Cerebellar cortex (tissue), 1 donor: Measurements from ENCODE around the gene KRTAP3-2.
"Not testable (repeated sequence)": the region's sequence is repeated elsewhere in the genome, so short reads cannot be mapped to it uniquely, and the experiment has no call there.

Experiments used
- DNase-seq: peaks from one replicate; pipeline ENCODE4 v3.0.0-alpha.2; 2015; ENCODE audit warnings: low spot score

KRTAP3-2 gene

DNA sequence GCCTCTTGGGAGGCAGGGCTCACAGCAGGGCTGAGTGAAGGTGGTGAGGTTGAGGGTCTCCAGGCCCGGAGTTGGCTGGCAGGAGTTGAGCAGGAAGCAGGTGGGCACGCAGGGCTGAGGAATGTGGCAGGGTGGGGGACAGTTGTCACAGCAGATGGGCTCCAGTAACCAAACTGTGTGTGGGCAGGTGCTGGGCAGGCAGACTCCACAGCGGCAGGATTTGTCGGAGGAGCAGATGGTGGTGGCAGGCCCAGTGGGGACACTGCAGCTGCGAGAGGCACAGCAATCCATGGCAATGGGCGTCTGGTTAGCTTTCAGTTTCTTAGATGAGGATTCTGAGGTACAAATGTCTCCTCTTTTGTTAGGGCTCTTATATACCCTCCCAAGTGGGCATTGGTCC is at the start of gene KRTAP3-2:
Gene KRTAP3-2 (minus strand): TSS at position 344 of the 400 bp plus-strand sequence. CDS start 53 bp downstream, at position 291.
- DNase-seq: not testable (repeated sequence)

DNA sequence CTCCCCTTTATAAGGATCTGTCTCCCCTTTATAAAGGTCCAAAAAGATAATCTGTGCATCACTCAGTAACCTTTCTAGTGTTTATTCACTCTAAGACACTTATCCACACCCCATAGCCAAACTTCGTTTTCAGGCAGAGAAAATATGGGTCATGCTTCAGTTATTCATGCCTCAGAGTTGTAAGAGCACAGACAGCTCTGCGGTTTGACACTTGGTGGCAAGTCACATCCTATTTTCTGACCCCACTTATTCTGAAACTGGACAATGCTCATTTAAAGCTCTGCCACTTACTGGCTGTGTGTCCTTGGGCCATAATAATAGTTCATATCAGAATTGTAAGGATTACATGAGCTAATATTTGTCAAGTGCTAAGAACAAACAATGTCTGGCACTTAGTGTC is 49.4 kb upstream of the KRTAP3-2 start:
- DNase-seq: no peak

DNA sequence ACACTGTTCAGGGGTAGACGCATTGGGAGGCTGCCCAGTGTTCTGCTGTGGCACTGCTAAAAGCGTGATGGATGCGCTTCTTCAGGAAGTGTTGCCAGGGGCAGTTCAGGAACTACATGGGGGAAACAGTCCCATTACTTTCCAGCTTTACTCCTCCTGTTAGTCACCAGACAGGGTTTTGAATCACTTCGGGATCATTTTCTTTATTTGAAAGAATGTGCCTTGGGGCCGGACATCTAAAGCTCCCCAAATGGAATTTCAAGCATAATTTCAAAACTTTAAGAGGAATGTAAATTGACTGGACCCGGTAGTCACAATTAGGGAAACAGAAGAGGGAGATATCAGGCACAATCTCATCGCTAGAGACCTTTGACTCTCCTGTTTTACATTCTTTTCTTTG is 48.7 kb upstream of the KRTAP3-2 start:
- DNase-seq: no peak

- not testable (repeated sequence) for DNase-seq
Observed at GRCh38 chr17:41046735-41047465, 47.2 kb upstream of the KRTAP3-2 start, which contains the start of gene KRTAP2-1. Gene KRTAP2-1, minus strand, starts transcription at chr17:41047316. Its CDS starts 49 bp downstream, at chr17:41047267.

- no peak for DNase-seq
Observed at GRCh38 chr17:41042953-41043352, 43.2 kb upstream of the KRTAP3-2 start.

DNA sequence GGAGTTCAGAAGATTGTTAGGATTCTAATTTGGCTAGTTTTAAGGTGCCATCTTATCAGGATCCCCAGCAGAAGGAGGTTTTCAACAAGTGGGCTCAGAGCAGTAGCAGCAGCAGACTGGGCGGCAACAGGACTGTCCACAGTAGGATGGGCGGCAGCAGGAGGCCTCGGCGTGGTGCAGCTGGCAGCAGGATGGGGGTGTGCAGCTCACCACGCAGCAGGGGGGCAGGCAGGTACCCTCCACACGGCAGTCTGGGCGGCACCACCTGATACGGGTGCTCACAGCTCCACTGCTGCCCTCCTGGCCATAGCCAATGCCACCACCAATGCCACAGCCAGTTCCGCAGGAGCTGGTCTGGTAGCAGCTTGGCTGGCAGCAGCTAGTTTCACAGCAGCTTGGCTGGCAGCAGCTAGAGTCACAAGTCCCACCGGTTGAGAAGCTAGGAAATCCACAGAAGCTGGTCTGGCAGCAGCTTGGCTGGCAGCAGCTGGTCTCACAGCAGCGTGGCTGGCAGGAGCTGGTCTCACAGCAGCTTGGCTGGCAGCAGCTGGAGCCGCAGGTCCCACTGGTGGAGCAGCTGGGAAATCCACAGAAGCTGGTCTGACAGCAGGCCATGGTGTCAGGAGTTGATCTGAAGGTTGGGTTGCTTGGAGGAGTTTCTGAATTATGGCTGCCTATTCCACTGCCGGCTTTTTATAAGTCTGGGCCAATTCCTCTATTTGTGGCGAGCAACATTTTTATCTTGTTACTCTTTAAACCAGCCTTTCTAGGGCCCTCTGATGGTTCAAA is 41.3 kb upstream of the KRTAP3-2 start, which contains the start of gene KRTAP1-1:
Gene KRTAP1-1 (minus strand): TSS at position 668 of the 789 bp plus-strand sequence. CDS start 53 bp downstream, at position 615.
- not testable (repeated sequence) for DNase-seq

- DNase-seq: no peak
Observed at GRCh38 chr17:41037853-41038350, 38.2 kb upstream of the KRTAP3-2 start.

DNA sequence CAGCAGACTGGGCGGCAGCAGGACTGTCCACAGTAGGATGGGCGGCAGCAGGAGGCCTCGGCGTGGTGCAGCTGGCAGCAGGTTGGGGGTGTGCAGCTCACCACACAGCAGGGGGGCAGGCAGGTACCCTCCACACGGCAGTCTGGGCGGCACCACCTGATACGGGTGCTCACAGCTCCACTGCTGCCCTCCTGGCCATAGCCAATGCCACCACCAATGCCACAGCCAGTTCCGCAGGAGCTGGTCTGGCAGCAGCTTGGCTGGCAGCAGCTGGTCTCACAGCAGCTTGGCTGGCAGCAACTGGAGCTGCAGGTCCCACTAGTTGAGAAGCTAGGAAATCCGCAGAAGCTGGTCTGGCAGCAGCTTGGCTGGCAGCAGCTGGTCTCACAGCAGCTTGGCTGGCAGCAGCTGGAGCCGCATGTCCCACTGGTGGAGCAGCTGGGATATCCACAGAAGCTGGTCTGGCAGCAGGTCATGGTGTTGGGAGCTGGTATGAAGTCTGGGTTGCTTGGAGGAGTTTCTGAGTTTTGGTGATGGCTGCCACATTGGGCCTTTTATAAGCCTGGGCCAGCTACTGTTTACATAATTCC is 34.7 kb upstream of the KRTAP3-2 start, which contains the start of gene KRTAP1-3:
Gene KRTAP1-3 (minus strand): TSS at position 529 of the 590 bp plus-strand sequence. CDS start 53 bp downstream, at position 476.
- not testable (repeated sequence) for DNase-seq

- DNase-seq: no peak
Observed at GRCh38 chr17:41029633-41030245, 30.0 kb upstream of the KRTAP3-2 start, which contains the start of gene KRTAP1-4. Gene KRTAP1-4, minus strand, starts transcription at chr17:41030195. Its CDS starts 117 bp downstream, at chr17:41030078.

DNA sequence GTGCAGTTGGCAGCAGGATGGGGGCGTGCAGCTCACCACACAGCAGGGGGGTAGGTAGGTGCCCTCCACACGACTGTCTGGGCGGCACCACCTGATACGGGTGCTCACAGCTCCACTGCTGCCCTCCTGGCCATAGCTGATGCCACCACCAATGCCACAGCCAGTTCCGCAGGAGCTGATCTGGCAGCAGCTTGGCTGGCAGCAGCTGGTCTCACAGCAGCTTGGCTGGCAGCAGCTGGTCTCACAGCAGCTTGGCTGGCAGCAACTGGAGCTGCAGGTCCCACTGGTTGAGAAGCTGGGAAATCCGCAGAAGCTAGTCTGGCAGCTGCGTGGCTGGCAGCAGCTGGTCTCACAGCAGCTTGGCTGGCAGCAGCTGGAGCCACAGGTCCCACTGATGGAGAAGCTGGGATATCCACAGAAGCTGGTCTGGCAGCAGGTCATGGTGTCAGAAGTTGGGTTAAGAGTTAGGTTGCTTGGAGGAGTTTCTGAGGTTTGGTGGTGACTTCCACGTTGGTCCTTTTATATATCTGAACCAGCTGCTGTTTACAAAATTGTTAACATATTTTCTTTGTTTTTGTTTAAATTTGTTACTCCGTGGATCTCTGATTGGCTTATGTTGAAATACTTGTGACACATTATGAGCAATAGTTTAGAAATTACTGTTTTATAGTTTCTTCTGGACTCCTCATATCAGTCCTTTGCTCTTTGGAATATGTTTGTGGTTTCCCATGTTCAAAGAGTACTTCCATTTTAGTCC is 27.2 kb upstream of the KRTAP3-2 start, which contains the start of gene KRTAP1-5:
Gene KRTAP1-5 (minus strand): TSS at position 494 of the 757 bp plus-strand sequence. CDS start 53 bp downstream, at position 441.
- no peak for DNase-seq

DNA sequence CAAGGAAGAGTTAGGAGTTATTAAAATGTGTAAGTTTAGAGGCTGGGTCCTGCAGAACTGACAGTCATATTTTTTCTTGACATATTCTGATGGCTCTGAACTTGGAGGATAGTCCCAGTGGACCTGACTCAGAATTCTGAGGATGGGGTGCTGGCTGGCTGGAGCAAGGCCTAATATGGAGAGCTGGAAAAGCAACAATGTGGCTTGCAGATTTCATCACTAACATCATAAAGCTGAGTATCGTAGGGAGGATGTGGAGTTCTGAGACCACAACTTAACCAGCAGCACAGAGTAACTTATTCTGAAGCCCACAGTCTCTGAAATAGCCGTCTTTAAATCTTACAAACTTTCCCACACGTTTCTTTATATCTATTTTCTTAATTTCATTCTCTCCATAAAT is 25.0 kb upstream of the KRTAP3-2 start:
- DNase-seq: no peak

DNA sequence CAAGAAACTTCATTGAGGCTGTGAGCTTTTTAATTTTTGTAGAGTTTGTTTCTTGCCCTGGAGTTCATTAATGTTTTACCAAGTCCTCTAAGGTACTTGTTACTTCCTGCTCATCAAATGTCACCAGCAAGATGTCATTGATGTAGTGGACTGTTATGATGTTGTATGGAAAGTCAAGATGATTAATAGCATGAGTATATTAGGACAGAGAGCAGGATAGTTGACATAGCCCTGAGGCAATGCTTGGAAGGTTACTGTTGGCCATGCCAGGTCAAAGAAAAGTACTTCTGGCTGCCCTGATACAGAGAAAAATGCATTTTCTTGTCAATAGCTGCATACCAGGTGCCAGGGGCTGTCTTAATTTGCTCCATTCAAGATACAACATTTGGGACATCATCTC is 20.6 kb upstream of the KRTAP3-2 start:
- no peak for DNase-seq

DNA sequence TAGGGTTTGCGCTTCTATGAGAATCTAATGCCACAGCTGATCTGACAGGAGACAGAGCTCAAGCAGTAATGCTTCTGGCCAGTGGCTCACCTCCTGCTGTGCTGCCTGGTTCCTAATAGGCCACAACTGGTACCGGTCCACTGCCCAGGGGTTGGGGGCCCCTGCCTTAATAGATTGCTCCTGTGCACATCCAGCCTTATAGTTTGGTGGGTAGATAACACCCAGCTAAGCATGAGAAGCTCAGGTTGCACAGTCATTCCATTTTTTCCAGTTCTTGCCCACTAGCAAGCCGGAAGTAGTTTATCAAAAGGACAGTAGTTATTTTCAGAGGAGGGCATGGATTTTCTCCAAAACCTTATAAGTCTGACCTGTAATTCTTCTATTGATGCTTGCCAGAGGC is 19.7 kb upstream of the KRTAP3-2 start:
- no peak for DNase-seq

DNA sequence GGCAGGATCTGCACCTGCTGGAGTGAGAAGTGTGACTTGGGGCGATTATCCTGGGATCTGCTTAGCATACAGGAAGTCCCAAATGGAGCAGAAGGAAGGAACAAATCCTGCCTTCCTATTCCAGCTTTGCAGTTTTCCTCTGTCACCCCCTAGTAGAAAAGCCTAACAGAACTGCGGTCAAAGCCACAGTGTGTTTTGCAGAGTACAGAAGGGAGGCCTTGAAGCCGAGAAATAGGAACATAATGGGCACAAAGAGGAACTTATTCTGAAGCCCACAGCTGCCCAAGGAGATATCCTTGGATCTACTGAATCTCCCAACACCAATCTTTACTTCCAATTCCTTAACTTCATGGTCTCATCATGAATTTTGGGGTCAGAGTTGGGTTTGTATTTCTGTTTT is 18.8 kb upstream of the KRTAP3-2 start:
- no peak for DNase-seq

DNA sequence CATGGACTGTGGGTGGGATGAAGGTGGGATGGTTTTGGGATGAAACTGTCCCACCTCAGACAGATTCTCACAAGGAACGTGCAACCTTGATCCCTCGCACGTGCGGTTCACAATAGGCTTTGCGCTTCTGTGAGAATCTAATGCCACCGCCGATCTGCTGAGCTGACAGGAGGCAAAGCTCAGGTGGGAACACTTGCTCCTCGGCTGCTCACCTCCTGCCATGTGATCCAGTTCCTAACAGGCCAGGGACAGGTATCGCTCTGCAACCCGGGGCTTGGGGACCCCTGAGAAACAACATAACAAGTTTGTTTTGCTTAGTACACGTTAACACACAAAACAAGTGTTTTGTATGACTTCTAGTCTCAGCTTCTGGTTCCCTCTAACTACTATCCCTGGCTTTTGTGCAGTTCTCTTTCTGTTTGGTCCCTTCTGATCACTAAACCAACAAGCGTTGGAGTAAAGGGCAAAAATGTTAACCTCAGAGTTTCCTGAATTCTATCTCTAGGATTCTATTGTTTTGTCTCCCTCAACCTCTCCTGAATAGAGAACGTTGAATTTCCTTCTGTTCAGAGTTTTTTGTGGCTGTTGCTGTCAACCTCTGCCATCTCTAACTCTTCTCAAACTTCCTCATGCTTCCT is 17.0 kb upstream of the KRTAP3-2 start:
- DNase-seq: no peak

GRCh38 chr17:41015454-41015853 is 15.7 kb upstream of the KRTAP3-2 start:
- DNase-seq: no peak

- peak; percentile 69 for DNase-seq
Observed at GRCh38 chr17:41013606-41014005, 13.9 kb upstream of the KRTAP3-2 start.

DNA sequence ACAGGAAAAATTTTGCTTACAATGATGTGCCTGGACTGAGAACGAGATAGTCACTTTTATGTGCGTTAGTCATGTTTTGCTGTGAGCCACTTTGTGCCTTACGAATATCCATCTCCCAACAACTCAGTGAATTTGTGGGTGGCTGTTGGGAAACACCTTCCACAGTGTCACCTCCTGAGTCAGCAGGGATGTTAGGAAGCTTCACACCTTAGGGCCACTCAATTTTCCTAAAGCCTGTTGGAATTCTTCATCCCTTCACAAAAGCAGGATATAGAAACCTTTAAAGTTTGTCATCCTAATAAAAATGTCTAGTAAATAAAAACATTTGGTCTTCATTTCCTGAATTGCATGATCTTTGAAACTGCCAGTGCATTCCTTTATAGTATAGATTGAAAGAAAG is 13.5 kb upstream of the KRTAP3-2 start:
- DNase-seq: no peak

DNA sequence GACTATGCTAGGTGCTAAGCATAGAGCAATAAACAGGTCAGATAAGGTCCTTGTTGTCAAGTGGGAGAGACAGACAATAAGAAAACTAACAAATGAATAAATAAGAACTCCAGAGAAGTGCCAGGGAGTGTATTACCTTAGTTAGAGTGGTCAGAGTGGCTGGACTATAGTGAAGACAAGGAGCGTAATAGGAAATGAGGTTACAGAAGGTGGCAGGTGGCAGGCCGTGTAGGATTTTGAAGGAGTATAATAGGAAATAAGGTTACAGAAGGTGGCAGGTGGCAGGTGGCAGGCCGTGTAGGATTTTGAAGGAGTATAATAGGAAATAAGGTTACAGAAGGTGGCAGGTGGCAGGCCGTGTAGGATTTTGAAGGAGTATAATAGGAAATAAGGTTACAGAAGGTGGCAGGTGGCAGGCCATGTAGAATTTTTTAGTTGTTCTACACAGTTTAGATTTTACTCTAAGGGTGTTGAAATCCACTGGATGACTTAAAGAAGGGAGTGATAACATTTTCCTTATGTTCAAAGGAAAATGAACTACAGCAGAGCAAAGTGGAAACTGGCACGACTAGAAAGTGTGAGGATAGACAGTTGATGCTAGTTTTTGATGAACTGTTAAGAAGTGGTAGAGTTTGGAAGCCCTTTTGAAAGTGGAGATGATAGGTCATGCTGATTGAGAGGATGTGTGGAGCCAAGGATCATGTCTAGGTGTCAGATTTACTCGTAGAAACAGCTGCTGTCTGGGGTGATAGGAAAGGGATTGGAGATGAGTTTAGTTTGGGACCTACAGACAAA is 12.8 kb upstream of the KRTAP3-2 start:
- peak; percentile 53 for DNase-seq
